Neuronal stem cell (in vitro differentiated cells): ENCODE results near the gene HCCS.
A peak's percentile ranks its signal among the peaks of the same experiment; 100 is the strongest.

Experiments
- DNase-seq: peaks from one replicate; pipeline ENCODE4 v3.0.0-alpha.2; 2013; ENCODE audit warnings: low spot score
- H2AFZ ChIP-seq: one replicate; pipeline ENCODE4 v1.6.1; 2013; ENCODE audit warnings: mild to moderate bottlenecking, low read length, inconsistent platforms
- H2AK5ac ChIP-seq: 2 replicates; pipeline ENCODE4 v1.6.1; 2013; ENCODE audit warnings: low read depth, mild to moderate bottlenecking, inconsistent platforms, low read length, moderate library complexity, mixed read lengths
- H2BK120ac ChIP-seq: 2 replicates; pipeline ENCODE4 v1.6.1; 2013; ENCODE audit warnings: low read depth, mild to moderate bottlenecking, inconsistent platforms, low read length, moderate library complexity, mixed read lengths
- H2BK12ac ChIP-seq: one replicate; pipeline ENCODE4 v1.6.1; 2013; ENCODE audit warnings: low read length, inconsistent platforms
- H2BK15ac ChIP-seq: 2 replicates; pipeline ENCODE4 v1.6.1; 2013; ENCODE audit warnings: mild to moderate bottlenecking, low read length, inconsistent platforms, mixed read lengths
- H2BK5ac ChIP-seq: one replicate; pipeline ENCODE4 v1.6.1; 2013; ENCODE audit warnings: inconsistent platforms, mild to moderate bottlenecking, low read length, moderate library complexity
- H3K14ac ChIP-seq: one replicate; pipeline ENCODE4 v1.6.1; 2013; ENCODE audit warnings: low read length, inconsistent platforms
- H3K18ac ChIP-seq: 2 replicates; pipeline ENCODE4 v1.6.1; 2013; ENCODE audit warnings: low read length, inconsistent platforms
- H3K23ac ChIP-seq: 2 replicates; pipeline ENCODE4 v1.6.1; 2013; ENCODE audit warnings: low read depth, mild to moderate bottlenecking, mixed read lengths, low read length, inconsistent platforms; ENCODE audit not compliant: poor library complexity
- H3K27ac ChIP-seq: replicated peaks from 3 replicates; pipeline ENCODE4 v1.5.1; 2013; ENCODE audit warnings: low read length, inconsistent platforms
- H3K27me3 ChIP-seq, 3 experiments: 2 replicates each; pipeline ENCODE4 v1.6.1; 2013; ENCODE audit warnings: low read length in 3 of 3, mild to moderate bottlenecking in 2 of 3, inconsistent platforms in 1 of 3, low read depth in 1 of 3, mixed read lengths in 1 of 3, moderate library complexity in 1 of 3; ENCODE audit not compliant: control insufficient read depth in 3 of 3, insufficient read depth in 3 of 3
- H3K36me3 ChIP-seq, 2 donors: replicated peaks in 1 of 2; 2 replicates each; pipeline ENCODE4 v1.6.1; 2013; ENCODE audit warnings: low read length in 2 of 2; ENCODE audit not compliant: control insufficient read depth in 2 of 2, insufficient read depth in 2 of 2
- H3K4ac ChIP-seq: 2 replicates; pipeline ENCODE4 v1.6.1; 2013; ENCODE audit warnings: inconsistent platforms, mild to moderate bottlenecking, low read length, moderate library complexity
- H3K4me1 ChIP-seq, 2 donors: 1 replicate in 1 of 2; 2 replicates in 1 of 2; pipeline ENCODE4 v1.6.1; 2013; ENCODE audit warnings: low read length in 2 of 2, low read depth in 1 of 2; ENCODE audit not compliant: control insufficient read depth in 2 of 2, insufficient read depth in 1 of 2
- H3K4me2 ChIP-seq: one replicate; pipeline ENCODE4 v1.6.1; 2013; ENCODE audit warnings: mild to moderate bottlenecking, low read length, inconsistent platforms; ENCODE audit not compliant: insufficient read depth, poor library complexity, severe bottlenecking
- H3K4me3 ChIP-seq, 2 donors: 2 replicates each; pipeline ENCODE4 v1.5.1; 2013; ENCODE audit warnings: low read length in 2 of 2, mild to moderate bottlenecking in 2 of 2, inconsistent platforms in 1 of 2, moderate library complexity in 1 of 2
- H3K79me1 ChIP-seq: one replicate; pipeline ENCODE4 v1.6.1; 2013; ENCODE audit warnings: low read depth, mild to moderate bottlenecking, inconsistent platforms, low read length, moderate library complexity
- H3K9ac ChIP-seq: one replicate; pipeline ENCODE4 v1.6.1; 2013; ENCODE audit warnings: mild to moderate bottlenecking, low read depth, low read length, inconsistent platforms; ENCODE audit not compliant: poor library complexity
- H3K9me3 ChIP-seq, 2 donors: replicated peaks in 1 of 2; 2 replicates each; pipeline versions ENCODE3 to v1.6.1; 2013; ENCODE audit warnings: low read length in 2 of 2, mild to moderate bottlenecking in 2 of 2, inconsistent platforms in 1 of 2, low read depth in 1 of 2, mixed read lengths in 1 of 2, moderate library complexity in 1 of 2; ENCODE audit not compliant: control insufficient read depth in 2 of 2, insufficient read depth in 1 of 2
- H4K8ac ChIP-seq: one replicate; pipeline ENCODE4 v1.6.1; 2013; ENCODE audit warnings: low read depth, mild to moderate bottlenecking, inconsistent platforms, low read length, moderate library complexity
- H4K91ac ChIP-seq: one replicate; pipeline ENCODE4 v1.6.1; 2013; ENCODE audit warnings: low read length, low read depth, mild to moderate bottlenecking, inconsistent platforms; ENCODE audit not compliant: poor library complexity
- WGBS, 2 donors: extraction: QIAGEN DNeasy Blood & Tissue Kit; methylation state at CpG; one replicate each; pipeline ENCODE4 v1.1.7; 2013; ENCODE audit warnings: missing lambda C conversion rate in 2 of 2, mixed read lengths in 1 of 2; ENCODE audit not compliant: insufficient read length in 2 of 2, insufficient replicate concordance in 1 of 2; ENCODE audit errors: extremely low coverage in 2 of 2; 5-methylcytosine and 5-hydroxymethylcytosine counted together

Gene HCCS

DNA sequence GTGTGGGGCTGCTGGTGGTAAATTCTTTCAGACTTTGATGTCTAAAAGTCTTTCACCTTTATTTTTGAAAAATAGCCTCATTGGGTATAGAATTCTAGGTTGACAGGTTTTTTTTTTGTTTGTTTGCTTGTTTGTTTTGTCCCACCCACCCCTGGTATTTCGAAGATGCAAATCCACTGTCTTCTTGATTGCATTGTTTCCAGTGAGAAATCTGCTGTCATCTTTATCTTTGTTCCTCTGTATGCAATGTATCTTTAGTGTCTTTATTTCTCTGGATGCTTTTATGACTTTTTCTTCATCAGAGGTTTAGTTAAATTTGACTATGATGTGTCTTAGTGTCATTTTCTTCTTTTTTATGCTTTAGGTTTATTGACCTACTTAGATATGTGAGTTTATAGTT is 21.3 kb upstream of the HCCS start:
- Histone ChIP-seq H3K9me3 (peaks cover 0 to 8% of the 10 kb centered on the region in 2 donors), H3K14ac (no peak overlapping the region), H4K8ac (no peak overlapping the region), H3K79me1 (no peaks in the 10 kb centered on the region), H4K91ac (no peak overlapping the region), H3K4ac (no peak overlapping the region), H3K18ac (no peak overlapping the region), H3K4me1 (no peaks in the 10 kb centered on the region), H3K27ac (no peak overlapping the region), H2AFZ (no peak overlapping the region), H3K4me2 (no peak overlapping the region), H2BK120ac (no peak overlapping the region), H3K23ac (no peak overlapping the region), H2BK5ac (no peak overlapping the region), H3K4me3 (no peak overlapping the region), H2BK12ac (no peak overlapping the region), H2AK5ac (no peak overlapping the region), H2BK15ac (no peak overlapping the region), H3K9ac (no peak overlapping the region), H3K27me3 (no peaks in the 10 kb centered on the region), H3K36me3 (no peaks in the 10 kb centered on the region)
- no CpG with 5 or more reads among the region's 1 CpG for WGBS, 2 donors
- no peak for DNase-seq

DNA sequence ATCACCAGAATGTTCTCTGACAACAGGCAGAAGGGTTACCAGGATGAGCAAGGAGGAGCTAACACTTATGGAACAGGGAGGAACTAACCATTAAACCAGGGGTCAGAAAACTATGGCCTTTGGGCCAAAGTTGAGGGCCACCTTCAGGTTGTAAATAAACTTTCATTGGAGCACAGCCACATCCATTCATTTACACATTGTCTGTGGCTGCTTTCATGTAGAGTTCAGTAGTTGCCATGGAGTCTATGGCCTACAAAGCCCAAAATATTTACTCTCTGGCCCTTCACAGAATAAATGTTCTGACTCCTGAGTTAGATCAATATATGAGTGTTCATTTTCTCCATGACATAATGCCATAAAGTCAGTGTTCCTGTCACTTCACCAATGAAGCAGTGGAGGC is 13.2 kb upstream of the HCCS start:
- Histone ChIP-seq H2BK120ac (no peak overlapping the region), H3K27me3 (no peaks in the 10 kb centered on the region), H3K9me3 (no peaks in the 10 kb centered on the region), H2AK5ac (no peak overlapping the region), H3K18ac (no peak overlapping the region), H3K79me1 (no peaks in the 10 kb centered on the region), H3K4ac (no peak overlapping the region), H4K8ac (no peak overlapping the region), H3K14ac (no peak overlapping the region), H3K4me3 (no peak overlapping the region), H3K9ac (no peak overlapping the region), H4K91ac (no peak overlapping the region), H3K23ac (no peak overlapping the region), H2BK12ac (no peak overlapping the region), H2BK5ac (no peak overlapping the region), H2BK15ac (no peak overlapping the region), H3K36me3 (no peaks in the 10 kb centered on the region), H2AFZ (no peak overlapping the region), H3K4me2 (no peak overlapping the region), H3K27ac (no peak overlapping the region), H3K4me1 (peaks cover 3 to 5% of the 10 kb centered on the region in 2 donors)
- DNase-seq: no peak

- no peaks in the 10 kb centered on the region for H3K36me3 ChIP-seq
- H3K18ac ChIP-seq: no peak overlapping the region
- no peak overlapping the region for H4K8ac ChIP-seq
- H3K14ac ChIP-seq: no peak overlapping the region
- H3K4me2 ChIP-seq: no peak overlapping the region
- no peak overlapping the region for H3K4me3 ChIP-seq
- H3K9me3 ChIP-seq: no peaks in the 10 kb centered on the region
- no peak overlapping the region for H2BK5ac ChIP-seq
- no peak overlapping the region for H2BK15ac ChIP-seq
- H3K4ac ChIP-seq: no peak overlapping the region
- H3K4me1 ChIP-seq: peaks cover 3 to 5% of the 10 kb centered on the region in 2 donors
- no peaks in the 10 kb centered on the region for H3K27me3 ChIP-seq
- H2AFZ ChIP-seq: no peak overlapping the region
- H3K27ac ChIP-seq: no peak overlapping the region
- H3K23ac ChIP-seq: no peak overlapping the region
- H3K9ac ChIP-seq: no peak overlapping the region
- no peak overlapping the region for H2AK5ac ChIP-seq
- H4K91ac ChIP-seq: no peak overlapping the region
- no peak overlapping the region for H2BK120ac ChIP-seq
- H3K79me1 ChIP-seq: no peaks in the 10 kb centered on the region
- H2BK12ac ChIP-seq: no peak overlapping the region
- DNase-seq: no peak
These were observed 11.7 kb upstream of the HCCS start for GRCh38 chrX:11099465-11099864.

DNA sequence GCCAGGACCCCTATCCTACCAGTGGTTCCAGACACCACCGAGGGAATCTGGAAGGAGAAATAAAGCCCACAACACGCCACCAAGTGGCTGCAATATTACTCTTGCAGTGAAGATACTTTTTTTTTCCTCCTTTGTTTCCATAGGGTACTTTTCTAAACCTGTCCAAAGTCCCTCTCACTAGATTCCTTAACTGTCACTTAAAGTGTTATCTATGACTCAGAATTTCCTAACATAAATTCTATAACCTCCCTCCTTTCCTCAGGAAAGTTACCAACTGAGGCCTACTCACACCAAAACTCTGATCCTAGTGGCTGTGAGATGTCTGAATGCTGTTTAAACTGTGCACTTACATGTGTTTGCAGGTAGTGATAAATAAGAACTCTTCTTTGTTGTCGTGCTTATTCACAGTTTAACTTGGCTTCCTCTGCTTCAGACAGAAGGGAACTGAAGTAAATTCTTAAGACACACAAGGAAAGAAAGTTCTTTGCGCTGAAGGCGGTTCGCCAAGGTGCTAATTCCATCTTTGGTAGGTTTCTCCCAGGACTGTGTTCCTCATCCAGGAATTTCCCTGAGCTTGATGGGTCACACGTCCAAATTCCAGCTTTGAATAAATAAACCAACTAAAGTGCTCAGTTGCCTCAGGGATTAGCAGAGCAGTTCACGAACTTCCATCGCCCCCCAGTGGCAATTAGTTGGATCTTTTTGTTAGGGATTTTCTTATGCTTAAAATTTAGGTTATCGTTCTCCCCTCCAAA is 10.7 kb upstream of the HCCS start:
- H3K4me2 ChIP-seq: no peak overlapping the region
- peak overlapping the region; percentile 18 for H2AFZ ChIP-seq
- no peak overlapping the region for H3K23ac ChIP-seq
- no peaks in the 10 kb centered on the region for H3K9me3 ChIP-seq
- H3K4ac ChIP-seq: no peak overlapping the region
- H2BK15ac ChIP-seq: no peak overlapping the region
- H2AK5ac ChIP-seq: no peak overlapping the region
- WGBS, 2 donors: no CpG with 5 or more reads among the region's 10 CpGs
- H3K27ac ChIP-seq: no peak overlapping the region
- no peak overlapping the region for H4K91ac ChIP-seq
- H3K4me1 ChIP-seq: peaks cover 3 to 5% of the 10 kb centered on the region in 2 donors
- no peak overlapping the region for H3K9ac ChIP-seq
- H3K4me3 ChIP-seq: no peak overlapping the region
- H3K14ac ChIP-seq: no peak overlapping the region
- no peak overlapping the region for H3K18ac ChIP-seq
- no peaks in the 10 kb centered on the region for H3K36me3 ChIP-seq
- no peaks in the 10 kb centered on the region for H3K79me1 ChIP-seq
- H2BK120ac ChIP-seq: no peak overlapping the region
- no peak overlapping the region for H4K8ac ChIP-seq
- peak; percentile 31 for DNase-seq
- H3K27me3 ChIP-seq: no peaks in the 10 kb centered on the region
- H2BK12ac ChIP-seq: no peak overlapping the region
- no peak overlapping the region for H2BK5ac ChIP-seq
